Activated CD8-positive, alpha-beta memory T cell treated with anti-CD3 and anti-CD28 coated beads for 4 hours (primary cell): ENCODE measurements around the gene BCL2L12.
"Not testable (repeated sequence)": the region's sequence is repeated elsewhere in the genome, so short reads cannot be mapped to it uniquely, and the experiment has no call there.

ENCODE experiments used
- DNase-seq, 2 donors: peaks; one replicate each; pipeline ENCODE4 v3.0.0-alpha.2; 2020; ENCODE audit warnings: low read depth in 2 of 2

The BCL2L12 gene

GRCh38 chr19:49710372-49710951 is 44.7 kb downstream of the BCL2L12 start:
- DNase-seq: no peak

- DNase-seq: no peak
Measured at GRCh38 chr19:49712397-49712859, 46.7 kb downstream of the BCL2L12 start.

- DNase-seq: no peak
Measured at GRCh38 chr19:49713236-49713845, 47.6 kb downstream of the BCL2L12 start.

- no peak for DNase-seq
Measured at GRCh38 chr19:49716154-49716553, 50.4 kb downstream of the BCL2L12 start.

GRCh38 chr19:49718511-49718910 is 52.8 kb downstream of the BCL2L12 start:
- DNase-seq: no peak

- DNase-seq: no peak
Measured at GRCh38 chr19:49718991-49719390, 53.3 kb downstream of the BCL2L12 start.

GRCh38 chr19:49719420-49719819 is 53.7 kb downstream of the BCL2L12 start:
- not testable (repeated sequence) for DNase-seq
